MM.1S (cell line): Measurements from ENCODE around the gene CCDC102A.

Source experiments
- DNase-seq: peaks from one replicate; pipeline ENCODE4 v3.0.0-alpha.2; 2015
- H2AFZ ChIP-seq: fragments of 300-600 bp; sonication (generic); 2 replicates; pipeline ENCODE4 v1.6.0; 2016; ENCODE audit warnings: antibody characterized with exemption, low read length
- H3F3A ChIP-seq: fragments of 300-600 bp; sonication (generic); 2 replicates; pipeline ENCODE4 v1.6.1; 2016; ENCODE audit warnings: mild to moderate bottlenecking, antibody characterized with exemption, low read length, moderate library complexity, mixed read lengths; ENCODE audit not compliant: insufficient read depth
- H3K27ac ChIP-seq: fragments of 300-600 bp; sonication (generic); 2 replicates; pipeline ENCODE4 v1.5.1; 2016; ENCODE audit warnings: mild to moderate bottlenecking, low read length
- H3K27me3 ChIP-seq: fragments of 300-600 bp; sonication (generic); replicated peaks from 2 replicates; pipeline ENCODE4 v1.6.0; 2016; ENCODE audit warnings: low read length; ENCODE audit not compliant: insufficient read depth
- H3K36me3 ChIP-seq: fragments of 300-600 bp; sonication (generic); replicated peaks from 2 replicates; pipeline ENCODE4 v1.6.1; 2016; ENCODE audit warnings: mild to moderate bottlenecking, low read length, mixed read lengths; ENCODE audit not compliant: insufficient read depth
- H3K4me1 ChIP-seq: fragments of 300-600 bp; sonication (generic); 2 replicates; pipeline ENCODE4 v1.6.1; 2016; ENCODE audit warnings: low read length, mixed read lengths
- H3K4me2 ChIP-seq: fragments of 300-600 bp; sonication (generic); 2 replicates; pipeline ENCODE4 v1.6.0; 2016; ENCODE audit warnings: low read depth, low read length
- H3K4me3 ChIP-seq: fragments of 300-600 bp; sonication (generic); 2 replicates; pipeline ENCODE4 v1.5.1; 2016; ENCODE audit warnings: low read length, mixed read lengths
- H3K79me2 ChIP-seq: fragments of 300-600 bp; sonication (generic); 2 replicates; pipeline ENCODE4 v1.6.1; 2016; ENCODE audit warnings: mixed run types, low read length, mixed read lengths
- H3K9ac ChIP-seq: fragments of 300-600 bp; sonication (generic); 2 replicates; pipeline ENCODE4 v1.6.1; 2016; ENCODE audit warnings: low read length, mixed read lengths
- H3K9me2 ChIP-seq: fragments of 300-600 bp; sonication (generic); replicated peaks from 2 replicates; pipeline ENCODE4 v1.6.1; 2016; ENCODE audit warnings: mild to moderate bottlenecking, low read length, mixed read lengths; ENCODE audit not compliant: insufficient read depth
- H3K9me3 ChIP-seq: fragments of 300-600 bp; sonication (generic); replicated peaks from 2 replicates; pipeline ENCODE4 v1.6.1; 2016; ENCODE audit warnings: mild to moderate bottlenecking, low read length, mixed read lengths; ENCODE audit not compliant: insufficient read depth
- H4K20me1 ChIP-seq: fragments of 300-600 bp; sonication (generic); 2 replicates; pipeline ENCODE4 v1.6.1; 2016; ENCODE audit warnings: mild to moderate bottlenecking, low read length, moderate library complexity, mixed read lengths; ENCODE audit not compliant: insufficient read depth
- EZH2 ChIP-seq: fragments of 300-600 bp; sonication (generic); optimal IDR thresholded peaks from 2 replicates; pipeline ENCODE3; 2017; ENCODE audit warnings: low read depth, mild to moderate bottlenecking, antibody characterized with exemption, low read length, mixed read lengths
- EZH2phosphoT487 ChIP-seq: fragments of 300-600 bp; sonication (generic); IDR thresholded peaks from 2 replicates; pipeline ENCODE4 v1.6.1; 2018; ENCODE audit warnings: antibody characterized with exemption, low read length
- TF ChIP-seq, protein P1 (sequence below): fragments of 300-600 bp; sonication (generic); IDR thresholded peaks from 2 replicates; pipeline ENCODE4 v1.5.1; 2016; ENCODE audit warnings: antibody characterized with exemption, low read length, mixed read lengths

The CCDC102A gene

DNA sequence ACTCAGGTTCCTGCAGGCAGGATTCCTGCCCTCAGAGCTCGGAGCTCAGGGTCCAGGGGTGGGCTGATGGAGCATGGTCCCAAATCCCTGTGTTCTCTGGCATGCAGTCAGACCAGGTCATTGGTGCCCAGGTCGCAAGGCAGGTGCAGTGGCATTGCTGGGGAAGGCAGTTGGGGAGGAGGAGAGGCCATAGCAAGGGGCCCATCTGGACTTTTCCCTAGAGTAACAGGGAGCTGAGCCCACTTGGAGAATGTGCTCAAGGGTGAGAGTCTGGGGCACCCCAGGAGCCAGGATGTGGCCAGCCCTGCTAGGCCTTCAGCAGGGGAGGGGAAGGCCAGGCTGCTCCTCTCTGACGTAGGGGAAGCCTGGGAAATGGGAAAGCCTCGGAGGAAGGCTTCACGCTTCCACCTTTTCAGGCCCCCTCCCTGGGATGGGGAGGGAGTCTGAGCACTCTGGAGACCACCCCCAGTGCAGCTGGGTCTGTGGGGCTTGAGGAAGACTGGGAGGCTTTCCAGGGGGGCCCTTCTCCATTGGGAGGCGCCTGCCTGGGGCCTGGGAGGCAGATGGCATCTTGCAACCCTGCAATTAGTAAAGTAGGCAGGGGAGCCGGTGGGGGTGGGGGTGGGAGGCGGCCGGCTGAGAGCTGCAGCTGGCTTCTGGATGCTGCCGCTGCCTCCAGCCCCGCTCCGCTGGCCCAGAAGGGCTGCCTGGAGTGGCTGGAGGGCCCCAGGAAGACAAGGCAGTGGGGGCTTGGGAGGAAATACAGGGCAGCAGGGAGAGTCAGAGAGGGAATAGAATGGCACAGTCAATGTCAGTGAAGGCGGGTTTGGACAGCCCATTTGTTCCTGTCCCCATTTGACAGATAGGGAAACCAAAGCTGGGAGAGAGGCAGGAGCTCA lies 29.0 kb downstream of the CCDC102A start:
- Histone ChIP-seq H3K27ac (no peak overlapping the region), H2AFZ (no peak overlapping the region), H4K20me1 (no peaks in the 10 kb centered on the region), H3K27me3 (0 out of 2 replicates have a peak, but pooled peaks cover 5% of the 10 kb centered on the region), H3K4me3 (no peak overlapping the region), H3K4me2 (no peak overlapping the region), H3K4me1 (no peaks in the 10 kb centered on the region), H3K9me3 (no peaks in the 10 kb centered on the region), H3K79me2 (no peaks in the 10 kb centered on the region), H3K36me3 (no peaks in the 10 kb centered on the region), H3K9me2 (no peaks in the 10 kb centered on the region), H3F3A (no peaks in the 10 kb centered on the region), H3K9ac (no peak overlapping the region)
- no peak for DNase-seq
- TF ChIP-seq EZH2: no peak
- TF ChIP-seq, protein P1, sequence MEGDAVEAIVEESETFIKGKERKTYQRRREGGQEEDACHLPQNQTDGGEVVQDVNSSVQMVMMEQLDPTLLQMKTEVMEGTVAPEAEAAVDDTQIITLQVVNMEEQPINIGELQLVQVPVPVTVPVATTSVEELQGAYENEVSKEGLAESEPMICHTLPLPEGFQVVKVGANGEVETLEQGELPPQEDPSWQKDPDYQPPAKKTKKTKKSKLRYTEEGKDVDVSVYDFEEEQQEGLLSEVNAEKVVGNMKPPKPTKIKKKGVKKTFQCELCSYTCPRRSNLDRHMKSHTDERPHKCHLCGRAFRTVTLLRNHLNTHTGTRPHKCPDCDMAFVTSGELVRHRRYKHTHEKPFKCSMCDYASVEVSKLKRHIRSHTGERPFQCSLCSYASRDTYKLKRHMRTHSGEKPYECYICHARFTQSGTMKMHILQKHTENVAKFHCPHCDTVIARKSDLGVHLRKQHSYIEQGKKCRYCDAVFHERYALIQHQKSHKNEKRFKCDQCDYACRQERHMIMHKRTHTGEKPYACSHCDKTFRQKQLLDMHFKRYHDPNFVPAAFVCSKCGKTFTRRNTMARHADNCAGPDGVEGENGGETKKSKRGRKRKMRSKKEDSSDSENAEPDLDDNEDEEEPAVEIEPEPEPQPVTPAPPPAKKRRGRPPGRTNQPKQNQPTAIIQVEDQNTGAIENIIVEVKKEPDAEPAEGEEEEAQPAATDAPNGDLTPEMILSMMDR: no peak

- Histone ChIP-seq H2AFZ (no peak overlapping the region), H3F3A (no peaks in the 10 kb centered on the region), H3K4me2 (no peak overlapping the region)
Observed at GRCh38 chr16:57505169-57505568, 31.2 kb downstream of the CCDC102A start.

DNA sequence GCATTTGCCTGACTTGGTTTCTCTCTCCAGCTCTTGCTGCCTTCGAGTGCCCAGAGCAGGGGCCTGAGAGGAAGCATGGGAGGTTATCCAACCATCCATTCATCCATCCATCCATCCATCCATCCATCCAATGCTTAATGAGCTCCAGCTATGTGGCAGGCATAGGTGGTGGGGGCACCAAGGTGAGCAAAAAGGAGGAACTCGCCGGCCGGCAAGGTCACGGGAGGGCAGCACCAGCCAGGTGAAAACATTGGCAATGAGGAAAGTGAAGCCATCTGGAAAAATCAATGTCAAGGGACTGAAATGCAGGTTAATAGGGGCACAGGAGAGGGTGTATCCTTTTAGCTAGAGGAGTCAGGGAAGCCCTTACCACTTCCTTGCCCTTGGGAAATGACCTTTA lies 31.9 kb downstream of the CCDC102A start:
- Histone ChIP-seq H3K79me2 (no peaks in the 10 kb centered on the region), H3K9me3 (no peaks in the 10 kb centered on the region), H3K9ac (no peak overlapping the region), H3K4me1 (no peaks in the 10 kb centered on the region), H3K36me3 (no peaks in the 10 kb centered on the region), H3F3A (no peaks in the 10 kb centered on the region), H3K9me2 (no peaks in the 10 kb centered on the region), H3K4me3 (no peak overlapping the region), H3K4me2 (no peak overlapping the region), H3K27me3 (0 out of 2 replicates have a peak, but pooled peaks cover 5% of the 10 kb centered on the region), H3K27ac (no peak overlapping the region), H4K20me1 (no peaks in the 10 kb centered on the region), H2AFZ (no peak overlapping the region)
- DNase-seq: no peak
- no peak for TF ChIP-seq EZH2phosphoT487
- no peak for TF ChIP-seq EZH2
- TF ChIP-seq, protein P1: no peak

More at GRCh38 chr16:57505169-57505568, 31.2 kb downstream of the CCDC102A start:
- Histone ChIP-seq H3K4me3 (no peak overlapping the region), H3K27ac (no peak overlapping the region), H3K9me3 (no peaks in the 10 kb centered on the region), H4K20me1 (no peaks in the 10 kb centered on the region), H3K36me3 (no peaks in the 10 kb centered on the region), H3K79me2 (no peaks in the 10 kb centered on the region), H3K4me1 (no peaks in the 10 kb centered on the region), H3K9ac (no peak overlapping the region), H3K9me2 (no peaks in the 10 kb centered on the region), H3K27me3 (0 out of 2 replicates have a peak, but pooled peaks cover 5% of the 10 kb centered on the region)
- no peak for TF ChIP-seq EZH2
- no peak for TF ChIP-seq EZH2phosphoT487
- TF ChIP-seq, protein P1: no peak
- no peak for DNase-seq
